ENCODE measurements around the gene CYP2C8. TPM values are rescaled to one million over a fixed set of nuclear protein-coding genes. Genes with fewer than 3 reads are reported as not detected.

CYP2C8 gene
- polyA plus RNA-seq, 1 donor (not counting 4 experiments of a cell fraction or from before 2014, with no cell fraction given) = 0.16 TPM

DNA sequence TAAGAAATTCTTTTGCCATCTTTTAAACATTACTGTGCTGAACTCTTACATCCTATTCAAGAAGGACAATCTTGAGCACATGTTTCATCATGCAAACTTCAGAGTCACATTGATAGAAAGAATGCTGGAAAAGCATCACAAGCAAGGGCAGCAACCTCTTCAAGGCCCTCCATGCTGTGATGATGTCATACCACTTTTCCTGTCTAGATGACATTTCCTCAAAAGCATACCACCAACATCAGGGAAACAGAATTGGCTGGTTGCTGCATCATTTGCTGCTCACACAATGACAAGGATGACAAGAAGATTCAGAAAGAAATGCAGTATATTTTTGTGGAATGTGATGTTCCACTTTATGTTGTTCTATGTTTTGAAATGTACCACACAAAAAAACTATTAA lies 37.6 kb downstream of the CYP2C8 start:
- Histone ChIP-seq H3K79me2 (ENCODE audit: control insufficient read depth, insufficient read depth, low read length) (no peaks in the 10 kb centered on the region), H3K9ac (ENCODE audit: control insufficient read depth, extremely low read depth, insufficient read depth, low read length) (no peak overlapping the region), H3K4me3 (ENCODE audit: control insufficient read depth in 2 of 3, extremely low read depth in 1 of 3, insufficient read depth in 2 of 3, low read depth in 1 of 3, low read length in 3 of 3) (no peak overlapping the region), H3K9me1 (ENCODE audit: control insufficient read depth, extremely low read depth, insufficient read depth, low read length) (no peaks in the 10 kb centered on the region), H3K27me3 (ENCODE audit: control insufficient read depth, extremely low read depth, insufficient read depth, low read length) (no peaks in the 10 kb centered on the region), H2AFZ (ENCODE audit: control insufficient read depth, low read length) (no peak overlapping the region), H3K36me3 (ENCODE audit: control insufficient read depth in 2 of 2, extremely low read depth in 1 of 2, insufficient read depth in 2 of 2, low read length in 2 of 2) (no peaks in the 10 kb centered on the region), H3K27ac (ENCODE audit: control insufficient read depth, insufficient read depth, low read length) (no peak overlapping the region), H3K4me2 (ENCODE audit: control insufficient read depth, extremely low read depth, insufficient read depth, low read depth, low read length) (no peak overlapping the region), H3K4me1 (ENCODE audit: control insufficient read depth, extremely low read depth, insufficient read depth, low read length) (no peaks in the 10 kb centered on the region), H4K20me1 (ENCODE audit: control insufficient read depth, extremely low read depth, insufficient read depth, low read length) (no peaks in the 10 kb centered on the region), H3K9me3 (ENCODE audit: control insufficient read depth, low read depth, low read length) (no peaks in the 10 kb centered on the region)
- dilution Hi-C loops (cut with MboI; ENCODE audit: extremely low pct_ligation_motif_present, low sequenced_read_pairs) = no loop called here
- FAIRE-seq (no peak), DNase-seq (ENCODE audit: low read depth, low spot score) (no peak)
- TF ChIP-seq EZH2 (IDR thresholded peaks at IDR 0.05; ENCODE audit: low read length) = no peak
- TF ChIP-seq CTCF (optimal IDR thresholded peaks at IDR 0.05 in 1 of 3, IDR thresholded peaks at IDR 0.05 in 1 of 3, conservative IDR thresholded peaks at IDR 0.05 in 1 of 3; ENCODE audit: extremely low read depth in 1 of 3, insufficient read depth in 2 of 3, low read length in 3 of 3) = no peak

GRCh38 chr10:95026461-95026860 lies 42.8 kb downstream of the CYP2C8 start:
- TF ChIP-seq CTCF (optimal IDR thresholded peaks at IDR 0.05 in 1 of 3, IDR thresholded peaks at IDR 0.05 in 1 of 3, conservative IDR thresholded peaks at IDR 0.05 in 1 of 3; ENCODE audit: extremely low read depth in 1 of 3, insufficient read depth in 2 of 3, low read length in 3 of 3) = no peak
- TF ChIP-seq EZH2 (IDR thresholded peaks at IDR 0.05; ENCODE audit: low read length) = no peak
- Histone ChIP-seq H3K9ac (ENCODE audit: control insufficient read depth, extremely low read depth, insufficient read depth, low read length) (no peak overlapping the region), H3K27ac (ENCODE audit: control insufficient read depth, insufficient read depth, low read length) (no peak overlapping the region), H2AFZ (ENCODE audit: control insufficient read depth, low read length) (no peak overlapping the region), H3K36me3 (ENCODE audit: control insufficient read depth in 2 of 2, extremely low read depth in 1 of 2, insufficient read depth in 2 of 2, low read length in 2 of 2) (no peaks in the 10 kb centered on the region), H4K20me1 (ENCODE audit: control insufficient read depth, extremely low read depth, insufficient read depth, low read length) (no peaks in the 10 kb centered on the region), H3K4me3 (ENCODE audit: control insufficient read depth in 2 of 3, extremely low read depth in 1 of 3, insufficient read depth in 2 of 3, low read depth in 1 of 3, low read length in 3 of 3) (no peak overlapping the region), H3K79me2 (ENCODE audit: control insufficient read depth, insufficient read depth, low read length) (no peaks in the 10 kb centered on the region), H3K9me3 (ENCODE audit: control insufficient read depth, low read depth, low read length) (no peaks in the 10 kb centered on the region), H3K4me1 (ENCODE audit: control insufficient read depth, extremely low read depth, insufficient read depth, low read length) (no peaks in the 10 kb centered on the region), H3K27me3 (ENCODE audit: control insufficient read depth, extremely low read depth, insufficient read depth, low read length) (no peaks in the 10 kb centered on the region), H3K9me1 (ENCODE audit: control insufficient read depth, extremely low read depth, insufficient read depth, low read length) (no peaks in the 10 kb centered on the region), H3K4me2 (ENCODE audit: control insufficient read depth, extremely low read depth, insufficient read depth, low read depth, low read length) (no peak overlapping the region)
- FAIRE-seq = no peak
- DNase-seq (ENCODE audit: low read depth, low spot score) = no peak
- dilution Hi-C loops (cut with MboI; ENCODE audit: extremely low pct_ligation_motif_present, low sequenced_read_pairs) = no loop called here
